Stimulated activated naive CD8-positive, alpha-beta T cell treated with anti-CD3 and anti-CD28 coated beads, Interleukin-15, Interleukin-2, amounts not matched to agents 100 U/mL and 50 U/mL, for 24 hours (primary cell): Measurements from ENCODE around the gene CALM3.

Source experiments
- ATAC-seq: fragments of 150-1000 bp; cut with Tn5 transposase; one replicate; pipeline ENCODE4 v1.10.0; 2021
- DNase-seq: peaks from one replicate; pipeline ENCODE4 v3.0.0; 2021

CALM3 gene

GRCh38 chr19:46635920-46636761, 35.0 kb downstream of the CALM3 start, which contains the start of gene GNG8:
GNG8 (minus strand) TSS chr19:46636202; CDS start chr19:46634682, 1,520 bp downstream.
- ATAC-seq (peak; percentile 3), DNase-seq (peak; percentile 64)

GRCh38 chr19:46637224-46637623, 36.1 kb downstream of the CALM3 start:
- ATAC-seq (no peak), DNase-seq (no peak)

- DNase-seq (no peak), ATAC-seq (no peak)
Measured at GRCh38 chr19:46639358-46640182, 38.4 kb downstream of the CALM3 start.

- DNase-seq, result no peak
- ATAC-seq, result no peak
Measured at GRCh38 chr19:46640656-46641055, 39.5 kb downstream of the CALM3 start.

- ATAC-seq (no peak), DNase-seq (no peak)
Measured at GRCh38 chr19:46644720-46645119, 43.6 kb downstream of the CALM3 start.

GRCh38 chr19:46646402-46646801, 45.3 kb downstream of the CALM3 start:
- ATAC-seq (no peak), DNase-seq (no peak)

- no peak for DNase-seq
- peak; percentile 37 for ATAC-seq
Measured at GRCh38 chr19:46648060-46648960, 47.2 kb downstream of the CALM3 start.

GRCh38 chr19:46648961-46649960, 48.1 kb downstream of the CALM3 start:
- no peak for ATAC-seq

GRCh38 chr19:46650445-46650844, 49.3 kb downstream of the CALM3 start:
- ATAC-seq, result no peak
- no peak for DNase-seq

More at GRCh38 chr19:46648961-46649960, 48.1 kb downstream of the CALM3 start:
- no peak for DNase-seq

GRCh38 chr19:46654621-46655152, 53.6 kb downstream of the CALM3 start:
- no peak for DNase-seq
- ATAC-seq, result no peak

GRCh38 chr19:46656541-46656940, 55.4 kb downstream of the CALM3 start:
- DNase-seq (peak; percentile 24), ATAC-seq (peak; percentile 3)

- DNase-seq (peak; percentile 29), ATAC-seq (no peak)
Measured at GRCh38 chr19:46659151-46660007, 58.2 kb downstream of the CALM3 start.

- DNase-seq (peak; percentile 17), ATAC-seq (no peak)
Measured at GRCh38 chr19:46660008-46660517, 58.9 kb downstream of the CALM3 start.
